GM21723 (cell line): Measurements from ENCODE around the gene SLC16A5.
A peak's percentile ranks its signal among the peaks of the same experiment; 100 is the strongest.

ENCODE experiments used
- ATAC-seq: cut with Tn5 transposase; IDR thresholded peaks from one replicate; pipeline ENCODE4 v1.9.1; 2021; ENCODE audit warnings: mild to moderate bottlenecking, moderate library complexity; ENCODE audit not compliant: unreplicated experiment

SLC16A5 gene

GRCh38 chr17:75084039-75084660, 3.6 kb upstream of the SLC16A5 start:
- ATAC-seq: no peak

GRCh38 chr17:75086496-75087181, 1.1 kb upstream of the SLC16A5 start:
- ATAC-seq: no peak

- ATAC-seq: peak; percentile 12
Measured at GRCh38 chr17:75087182-75087557, 584 bp upstream of the SLC16A5 start.

DNA sequence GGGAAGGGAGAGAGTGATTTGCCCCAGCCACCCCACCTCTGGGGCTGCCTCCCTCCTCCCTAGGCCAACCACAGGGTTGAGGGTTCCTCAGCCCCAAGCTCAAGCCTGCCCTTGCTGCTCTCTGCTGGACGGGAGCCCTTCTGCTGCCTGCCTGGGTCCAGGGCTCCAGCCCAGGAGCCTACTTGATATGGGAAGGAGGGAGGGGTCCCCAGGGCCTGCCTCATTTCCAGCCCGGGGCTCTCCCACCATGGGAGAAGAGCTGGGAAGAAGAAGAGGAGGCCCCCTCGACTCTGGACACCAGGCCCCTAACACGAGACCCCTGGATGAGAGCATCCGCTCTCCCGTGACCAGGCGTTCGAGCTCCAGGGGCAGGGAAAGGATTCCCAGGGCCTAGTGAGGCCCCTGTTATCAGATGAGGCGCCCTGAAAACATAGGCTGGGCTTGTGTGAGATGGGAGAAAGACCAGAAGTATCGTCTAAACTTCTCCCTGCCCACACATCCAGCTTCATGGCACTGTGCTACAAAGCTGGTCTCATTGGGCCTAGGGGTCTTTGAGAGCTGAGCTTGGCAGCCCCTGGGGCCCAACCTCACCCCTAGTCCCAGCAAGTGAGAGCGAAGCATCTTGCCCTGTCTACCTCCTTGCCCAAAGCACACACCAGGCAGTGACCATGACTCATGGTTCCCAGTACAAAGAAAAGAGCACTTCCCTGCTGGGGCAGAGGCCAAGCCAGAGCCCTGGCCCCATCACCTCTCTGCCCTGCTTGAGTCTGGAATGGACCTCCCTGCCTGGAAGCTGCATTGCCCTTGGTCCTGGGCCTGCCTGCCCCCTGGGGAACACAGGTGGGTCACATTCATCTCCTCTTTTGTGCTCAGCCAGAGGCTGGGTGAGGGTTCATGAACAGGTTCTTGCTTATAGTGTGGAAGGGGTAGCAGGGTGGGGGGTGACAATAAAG, 987 bp downstream of the SLC16A5 start:
- no peak for ATAC-seq

DNA sequence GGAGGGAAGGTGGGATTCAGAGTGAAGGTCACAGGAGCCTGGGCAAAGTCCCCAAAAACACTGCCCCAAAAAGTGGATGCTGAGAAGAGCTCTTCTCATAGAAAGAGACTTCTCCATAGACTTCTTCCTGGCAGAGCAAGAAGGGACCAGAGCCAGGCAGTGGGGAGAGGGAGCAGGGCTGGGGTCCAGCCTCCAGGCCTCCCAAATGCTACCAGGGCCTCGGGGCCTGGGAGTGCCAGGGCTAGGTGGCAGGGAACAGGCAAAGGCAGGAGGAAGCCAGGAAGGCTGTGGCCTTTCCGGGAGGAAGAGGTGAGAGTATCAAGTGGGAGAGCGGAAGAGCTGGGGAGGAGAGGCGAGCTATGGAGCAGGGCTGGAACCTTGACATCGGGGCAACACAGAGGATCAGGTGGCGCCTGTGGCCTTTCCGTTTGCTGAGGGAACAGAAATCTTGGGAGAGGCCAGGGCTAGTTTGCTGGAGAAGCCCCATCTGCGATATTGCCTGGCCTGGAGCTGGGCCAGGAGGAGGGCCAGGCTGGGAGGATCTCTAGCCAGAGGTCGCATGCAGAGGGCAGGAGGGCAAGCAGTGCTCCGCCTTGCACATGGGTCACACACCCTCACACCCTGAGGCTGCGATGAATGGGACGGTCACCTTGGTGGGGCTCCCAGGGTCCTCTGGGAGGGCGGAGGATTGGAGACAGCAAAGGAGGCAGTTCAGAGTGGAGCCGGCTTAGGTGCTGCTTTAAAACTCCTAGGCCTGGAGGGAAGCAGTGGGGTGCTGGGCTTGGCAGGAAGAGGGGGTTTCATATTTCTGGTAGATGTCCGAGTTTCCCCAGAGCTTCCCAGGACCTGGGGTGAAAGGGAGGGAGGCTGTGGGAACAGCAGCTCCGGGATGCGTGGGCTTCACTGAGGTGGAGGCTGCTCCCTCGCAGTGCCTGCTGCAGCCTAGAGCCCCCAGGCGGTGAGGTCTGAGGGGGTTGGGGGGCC, 3.4 kb downstream of the SLC16A5 start:
- ATAC-seq: no peak

DNA sequence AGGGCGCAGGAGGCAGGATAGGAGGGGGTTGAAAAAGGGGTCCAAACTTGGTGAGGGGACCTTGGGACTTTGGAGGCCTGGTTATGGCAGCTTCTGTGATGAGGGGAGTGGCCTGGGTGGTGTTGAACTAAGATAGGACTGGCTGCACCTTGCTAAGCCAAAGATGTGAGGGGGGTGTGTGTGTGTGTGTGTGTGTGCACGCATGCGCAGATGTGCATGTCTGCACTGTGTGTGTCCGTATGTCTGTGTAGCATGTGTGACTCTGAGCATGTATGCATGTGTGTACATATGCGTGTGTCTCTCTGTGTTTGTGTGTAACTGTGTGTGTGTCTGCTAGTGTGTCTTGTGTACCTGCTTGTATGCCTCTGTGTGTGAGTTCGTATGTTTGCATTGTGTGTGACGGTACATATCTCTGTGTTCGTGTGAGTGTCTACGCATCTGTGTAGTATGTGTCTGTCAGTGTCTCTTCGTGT, 4.1 kb downstream of the SLC16A5 start:
- ATAC-seq: no peak

- ATAC-seq: no peak
Measured at GRCh38 chr17:75093548-75094158, 5.9 kb downstream of the SLC16A5 start.

GRCh38 chr17:75094871-75095399, 7.2 kb downstream of the SLC16A5 start:
- ATAC-seq: no peak

GRCh38 chr17:75096082-75096625, 8.4 kb downstream of the SLC16A5 start:
- ATAC-seq: no peak

- no peak for ATAC-seq
Measured at GRCh38 chr17:75097865-75098264, 10.1 kb downstream of the SLC16A5 start.

DNA sequence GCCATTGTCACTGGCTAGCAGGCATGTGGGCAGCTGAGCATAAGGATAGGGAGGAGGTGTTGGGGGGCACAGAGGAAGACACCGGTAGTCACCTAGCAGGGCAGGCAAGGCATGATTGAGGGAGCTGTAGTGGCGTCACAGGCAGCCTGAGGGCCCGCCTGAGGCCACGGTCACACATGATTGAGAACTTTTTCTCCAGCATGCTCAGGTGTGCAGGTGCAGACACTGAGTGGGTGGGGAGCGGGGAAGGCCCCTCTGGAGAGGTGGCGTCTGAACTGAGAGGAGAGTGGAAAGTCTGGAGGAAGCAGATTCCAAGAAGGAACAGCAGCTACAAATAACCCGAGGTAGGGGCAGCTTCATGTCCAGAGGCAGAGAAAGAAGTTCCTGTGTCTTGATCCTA, 11.1 kb downstream of the SLC16A5 start:
- ATAC-seq: no peak

DNA sequence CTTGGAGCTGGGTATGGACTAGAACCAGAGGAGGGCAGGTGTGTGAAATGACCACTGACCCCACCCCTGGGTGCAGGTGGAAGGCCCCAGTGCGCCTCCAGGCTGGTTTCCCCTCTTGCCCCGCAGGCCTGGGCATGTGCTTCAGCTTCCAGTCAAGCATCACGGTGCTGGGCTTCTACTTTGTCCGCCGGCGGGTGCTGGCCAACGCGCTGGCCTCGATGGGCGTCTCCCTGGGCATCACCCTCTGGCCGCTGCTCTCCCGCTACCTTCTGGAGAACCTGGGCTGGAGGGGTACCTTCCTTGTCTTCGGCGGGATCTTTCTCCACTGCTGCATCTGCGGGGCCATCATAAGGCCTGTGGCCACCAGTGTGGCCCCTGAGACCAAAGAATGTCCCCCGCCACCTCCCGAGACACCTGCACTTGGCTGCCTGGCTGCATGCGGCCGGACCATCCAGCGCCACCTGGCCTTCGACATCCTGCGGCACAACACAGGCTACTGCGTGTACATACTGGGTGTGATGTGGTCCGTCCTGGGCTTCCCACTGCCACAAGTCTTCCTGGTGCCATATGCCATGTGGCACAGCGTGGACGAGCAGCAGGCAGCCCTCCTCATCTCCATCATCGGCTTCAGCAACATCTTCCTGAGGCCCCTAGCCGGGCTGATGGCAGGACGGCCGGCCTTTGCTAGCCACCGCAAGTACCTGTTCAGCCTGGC, 12.3 kb downstream of the SLC16A5 start:
- no peak for ATAC-seq

DNA sequence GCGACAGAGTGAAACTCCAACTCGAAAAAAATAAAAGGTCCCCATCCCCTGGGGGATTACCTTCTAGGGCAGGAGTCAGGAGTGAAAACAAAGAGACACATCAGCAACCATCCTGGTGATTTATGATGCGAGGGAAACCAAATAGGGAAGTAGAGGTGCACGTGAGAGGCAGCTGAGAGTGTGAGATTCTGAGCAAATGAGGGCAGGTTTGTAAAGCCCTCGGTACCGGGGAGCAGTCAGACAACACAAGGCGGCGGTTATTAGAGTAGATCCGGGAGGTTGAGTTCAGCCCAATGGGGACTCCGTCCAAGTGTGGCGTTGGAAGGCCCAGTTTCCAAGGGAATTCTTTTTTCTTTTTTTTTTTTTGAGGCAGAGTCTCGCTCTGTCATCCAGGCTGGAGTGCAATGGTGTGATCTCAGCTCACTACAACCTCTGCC, 14.6 kb downstream of the SLC16A5 start:
- ATAC-seq: peak; percentile 60

GRCh38 chr17:75103601-75104554, 16.1 kb downstream of the SLC16A5 start:
- no peak for ATAC-seq

DNA sequence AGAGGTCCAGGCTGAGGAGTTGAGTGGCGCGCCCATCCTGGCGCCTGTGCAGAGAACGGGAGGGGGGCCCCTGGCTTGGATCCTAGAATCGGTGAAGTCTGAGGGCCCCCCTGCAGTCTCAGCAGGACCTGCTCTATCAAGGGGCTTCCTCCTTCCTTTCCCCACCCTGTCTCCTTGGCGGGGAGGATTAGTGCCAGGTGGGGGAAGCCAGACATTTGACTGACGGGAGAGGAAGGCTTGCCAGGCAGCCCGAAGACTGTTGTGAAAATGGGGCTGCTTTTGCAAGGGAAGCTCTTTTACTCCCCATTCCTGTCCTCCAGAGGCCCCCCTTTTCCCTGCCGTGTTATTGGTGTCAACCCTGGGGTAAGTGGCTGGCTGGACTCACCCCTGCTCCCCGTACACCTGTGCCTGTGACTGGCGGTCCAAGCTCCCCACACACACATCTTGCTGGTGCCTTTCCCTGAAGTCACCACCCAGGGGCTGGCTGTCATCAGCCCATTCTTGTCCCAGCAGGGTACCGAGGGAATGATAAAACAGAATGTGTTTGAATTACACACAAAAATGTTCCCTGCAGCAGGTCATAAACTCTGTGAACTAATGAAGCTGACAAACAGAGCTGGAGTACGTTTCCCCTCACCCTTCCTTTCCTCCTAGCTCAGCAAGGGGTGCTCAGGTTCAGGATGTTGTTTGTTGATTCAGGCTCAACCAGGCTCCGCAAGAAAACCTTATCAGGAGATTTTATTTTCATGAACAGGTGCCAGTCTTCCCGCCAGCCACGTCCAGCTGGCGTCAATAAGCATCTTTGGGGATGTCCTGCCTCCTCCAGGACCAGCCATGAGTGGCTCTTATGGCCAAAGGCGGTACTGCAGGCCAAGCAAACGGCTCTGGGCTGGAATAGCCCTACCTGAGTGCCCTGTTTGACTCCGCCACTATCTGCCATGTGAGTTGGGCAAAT, 17.6 kb downstream of the SLC16A5 start:
- ATAC-seq: no peak

DNA sequence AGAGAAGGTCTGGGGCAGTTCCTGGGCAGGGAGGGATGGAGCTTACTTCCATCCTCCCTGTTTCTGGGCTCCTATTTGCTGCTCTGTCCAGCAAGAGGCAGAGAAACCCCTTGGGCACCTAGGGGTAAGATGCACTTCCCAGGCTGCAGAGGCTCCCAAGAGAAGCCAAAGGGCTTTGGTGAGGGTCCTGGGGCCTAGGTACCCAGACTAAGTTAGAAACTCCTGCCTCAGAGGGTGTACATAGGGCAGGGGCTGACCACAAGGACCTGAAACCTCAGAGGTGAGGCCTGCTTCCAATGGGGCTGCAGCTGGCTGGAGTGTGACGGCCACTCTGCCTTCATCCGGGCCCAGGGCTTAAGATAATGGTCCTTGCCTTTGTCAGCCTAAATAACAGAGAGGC, 20.4 kb downstream of the SLC16A5 start:
- ATAC-seq: no peak

GRCh38 chr17:75109046-75109406, 21.3 kb downstream of the SLC16A5 start:
- ATAC-seq: no peak
